Epithelial cell of proximal tubule (primary cell): ENCODE measurements around the gene STK35. TPM values are rescaled to one million over a fixed set of nuclear protein-coding genes. Genes with fewer than 3 reads are reported as not detected.

Experiments used
- DNase-seq: peaks from one replicate; pipeline ENCODE4 v3.0.0-alpha.2; 2011; ENCODE audit warnings: low read depth
- H3K4me3 ChIP-seq: 2 replicates; pipeline ENCODE4 v1.5.1; 2011; ENCODE audit warnings: low read depth, mild to moderate bottlenecking, low read length
- CTCF ChIP-seq: conservative IDR thresholded peaks from 2 replicates; pipeline ENCODE4 v1.5.1; 2012; ENCODE audit warnings: low read depth, mild to moderate bottlenecking, low read length
- total RNA-seq: library from RNA; depleted of rRNA; stranded (reverse); fragments of >200 nt; gene quantifications from 2 replicates; pipeline ENCODE4 v1.2.3, GENCODE V29; 2015

STK35 gene
- total RNA-seq, 1 donor from 2014 or later: 23.8 TPM

GRCh38 chr20:2066461-2067122 lies 35.0 kb upstream of the STK35 start:
- TF ChIP-seq CTCF: no peak
- no peak for DNase-seq
- no peak overlapping the region for H3K4me3 ChIP-seq

- no peak overlapping the region for H3K4me3 ChIP-seq
- TF ChIP-seq CTCF: no peak
- no peak for DNase-seq
Observed at GRCh38 chr20:2080532-2081224, 20.9 kb upstream of the STK35 start.

GRCh38 chr20:2084703-2085102 lies 16.9 kb upstream of the STK35 start:
- no peak for TF ChIP-seq CTCF
- DNase-seq: no peak
- no peak overlapping the region for H3K4me3 ChIP-seq

- peak; percentile 24 for TF ChIP-seq CTCF
- no peak overlapping the region for H3K4me3 ChIP-seq
- DNase-seq: no peak
Observed at GRCh38 chr20:2086177-2086979, 15.2 kb upstream of the STK35 start.

- no peak overlapping the region for H3K4me3 ChIP-seq
- TF ChIP-seq CTCF: no peak
- DNase-seq: no peak
Observed at GRCh38 chr20:2086980-2087377, 14.6 kb upstream of the STK35 start.

- TF ChIP-seq CTCF: no peak
- DNase-seq: no peak
- H3K4me3 ChIP-seq: no peak overlapping the region
Observed at GRCh38 chr20:2088891-2089290, 12.7 kb upstream of the STK35 start.
